A673 (cell line): Measurements from ENCODE around the gene TRIM56. TPM values are rescaled to one million over a fixed set of nuclear protein-coding genes. Genes with fewer than 3 reads are reported as not detected.

Experiments
- BruUV-seq: library from RNA; stranded (reverse); fragments of 400-500 nt; replicated peaks from 2 replicates; lab custom pipeline; 2021; lab: Mats Ljungman, UMichigan
- CTCF ChIA-PET: fragments of 300-600 bp; sonication (Branson Sonifier 250); formaldehyde crosslinking; loops from one replicate; lab custom pipeline; 2022; ENCODE audit warnings: antibody characterized with exemption; lab: Charles Lee
- POLR2A ChIA-PET: fragments of 300-600 bp; sonication (Branson Sonifier 250); formaldehyde crosslinking; loops from one replicate; lab custom pipeline; 2022; ENCODE audit warnings: antibody characterized with exemption; ENCODE audit not compliant: low non-redundant PET; lab: Charles Lee
- DNase-seq: peaks from one replicate; pipeline ENCODE4 v3.0.0-alpha.2; 2015; ENCODE audit warnings: low spot score
- H3K27ac ChIP-seq: fragments of 200-600 bp; sonication (generic); 2 replicates; pipeline ENCODE4 v1.5.1; 2016; ENCODE audit warnings: mixed run types, low read depth, mild to moderate bottlenecking, mixed read lengths, antibody characterized with exemption, low read length; ENCODE audit not compliant: poor library complexity, severe bottlenecking
- H3K27me3 ChIP-seq: fragments of 200-600 bp; sonication (generic); replicated peaks from 2 replicates; pipeline ENCODE4 v1.6.1; 2017; ENCODE audit warnings: mixed run types, low read depth, mild to moderate bottlenecking, mixed read lengths, antibody characterized with exemption, low read length; ENCODE audit not compliant: insufficient read depth, poor library complexity
- H3K36me3 ChIP-seq: fragments of 200-600 bp; sonication (generic); 2 replicates; pipeline ENCODE4 v1.6.1; 2016; ENCODE audit warnings: mixed run types, mild to moderate bottlenecking, mixed read lengths, antibody characterized with exemption, low read length; ENCODE audit not compliant: insufficient read depth, poor library complexity, severe bottlenecking
- H3K4me1 ChIP-seq: fragments of 200-600 bp; sonication (generic); 2 replicates; pipeline ENCODE4 v1.6.1; 2017; ENCODE audit warnings: mixed run types, mild to moderate bottlenecking, mixed read lengths, antibody characterized with exemption, low read length; ENCODE audit not compliant: insufficient read depth, poor library complexity, severe bottlenecking
- H3K4me3 ChIP-seq: fragments of 200-600 bp; sonication (generic); 2 replicates; pipeline ENCODE4 v1.5.1; 2016; ENCODE audit warnings: low read depth, mixed run types, mild to moderate bottlenecking, mixed read lengths, low read length; ENCODE audit not compliant: poor library complexity, severe bottlenecking
- H3K9me3 ChIP-seq: fragments of 200-600 bp; sonication (generic); 2 replicates; pipeline ENCODE4 v1.6.1; 2016; ENCODE audit warnings: mixed run types, low read depth, mild to moderate bottlenecking, mixed read lengths, antibody characterized with exemption, low read length; ENCODE audit not compliant: poor library complexity, severe bottlenecking
- EZH2 ChIP-seq: fragments of 200-600 bp; sonication (generic); IDR thresholded peaks from 2 replicates; pipeline ENCODE4 v1.6.1; 2017; ENCODE audit warnings: borderline replicate concordance, low read depth, mild to moderate bottlenecking, mixed read lengths, antibody characterized with exemption, low read length; ENCODE audit not compliant: poor library complexity, severe bottlenecking
- intact Hi-C: fragments of 100-400 bp; cut with micrococcal nuclease; formaldehyde crosslinking; loops from one replicate; pipeline ENCODE4 v1.10.0; 2022; ENCODE audit not compliant: unreplicated experiment
- total RNA-seq: library from RNA; stranded (reverse); gene quantifications from 2 replicates; pipeline ENCODE4 v1.2.3, GENCODE V29; 2021
- TF ChIP-seq, protein P1 (sequence below): fragments of 300-800, 200-600 bp; sonication (generic); conservative IDR thresholded peaks from 2 replicates; pipeline ENCODE4 v1.5.1; 2017; ENCODE audit warnings: low read depth, mild to moderate bottlenecking, antibody characterized with exemption, low read length, moderate library complexity, mixed read lengths

TRIM56 gene
- total RNA-seq, 1 experiment from 2014 or later = 32.3 TPM

DNA sequence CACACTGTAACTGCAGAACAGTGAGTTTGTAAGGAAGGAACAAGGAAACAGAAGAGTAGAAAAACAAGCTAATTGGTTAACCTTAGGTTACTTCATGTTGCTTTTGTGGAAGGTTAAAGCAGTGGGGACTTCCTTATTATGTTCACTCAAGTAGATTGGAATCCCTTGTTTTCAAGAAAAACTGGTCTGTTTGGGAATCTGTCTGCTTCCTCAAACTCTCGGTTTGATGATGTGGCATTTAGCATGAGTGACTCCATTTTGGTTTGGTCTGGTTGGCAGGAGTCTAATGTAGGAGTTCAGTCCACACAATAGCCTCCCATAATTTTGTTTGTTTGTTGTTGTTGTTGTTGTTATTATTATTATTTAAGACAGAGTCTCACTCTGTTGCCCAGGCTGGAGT lies 3.8 kb upstream of the TRIM56 start:
- Histone ChIP-seq H3K9me3 (no peaks in the 10 kb centered on the region), H3K4me3 (no peak overlapping the region), H3K27me3 (no peaks in the 10 kb centered on the region), H3K36me3 (no peaks in the 10 kb centered on the region), H3K27ac (no peak overlapping the region), H3K4me1 (peaks cover 8% of the 10 kb centered on the region)
- no TSS peak for BruUV-seq
- DNase-seq = no peak
- POLR2A ChIA-PET = interaction anchor here (0.7 to 0.9 kb wide), 2 partner anchors 90 to 254 kb away, joined by 4 to 6 read pairs; no protein-coding TSS in a partner anchor
- TF ChIP-seq EZH2 = no peak
- TF ChIP-seq, protein P1, sequence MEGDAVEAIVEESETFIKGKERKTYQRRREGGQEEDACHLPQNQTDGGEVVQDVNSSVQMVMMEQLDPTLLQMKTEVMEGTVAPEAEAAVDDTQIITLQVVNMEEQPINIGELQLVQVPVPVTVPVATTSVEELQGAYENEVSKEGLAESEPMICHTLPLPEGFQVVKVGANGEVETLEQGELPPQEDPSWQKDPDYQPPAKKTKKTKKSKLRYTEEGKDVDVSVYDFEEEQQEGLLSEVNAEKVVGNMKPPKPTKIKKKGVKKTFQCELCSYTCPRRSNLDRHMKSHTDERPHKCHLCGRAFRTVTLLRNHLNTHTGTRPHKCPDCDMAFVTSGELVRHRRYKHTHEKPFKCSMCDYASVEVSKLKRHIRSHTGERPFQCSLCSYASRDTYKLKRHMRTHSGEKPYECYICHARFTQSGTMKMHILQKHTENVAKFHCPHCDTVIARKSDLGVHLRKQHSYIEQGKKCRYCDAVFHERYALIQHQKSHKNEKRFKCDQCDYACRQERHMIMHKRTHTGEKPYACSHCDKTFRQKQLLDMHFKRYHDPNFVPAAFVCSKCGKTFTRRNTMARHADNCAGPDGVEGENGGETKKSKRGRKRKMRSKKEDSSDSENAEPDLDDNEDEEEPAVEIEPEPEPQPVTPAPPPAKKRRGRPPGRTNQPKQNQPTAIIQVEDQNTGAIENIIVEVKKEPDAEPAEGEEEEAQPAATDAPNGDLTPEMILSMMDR = no peak
- intact Hi-C loops = loop anchor here (10.0 kb wide), 1 partner anchor 53 kb away; no protein-coding TSS in a partner anchor
- CTCF ChIA-PET = interaction anchor here (0.6 kb wide), 1 partner anchor 181 kb away, joined by 3 read pairs; no protein-coding TSS in a partner anchor

DNA sequence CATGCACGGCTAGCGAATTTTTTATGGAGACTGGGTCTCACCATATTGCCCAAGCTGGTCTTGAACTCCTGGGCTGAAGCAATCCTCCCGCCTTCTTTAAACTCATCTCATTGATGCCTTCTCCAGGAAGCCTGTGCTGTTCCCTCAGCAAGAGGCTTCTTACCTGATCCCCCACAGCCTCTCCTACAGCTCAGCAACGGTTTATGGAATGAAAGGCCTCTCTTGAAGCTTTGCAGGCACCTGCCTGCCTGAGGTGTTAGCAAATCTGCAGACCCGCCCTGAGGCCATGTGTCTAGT lies 468 bp upstream of the TRIM56 start:
- peak overlapping the region; percentile 75 for H3K4me3 ChIP-seq
- TF ChIP-seq EZH2 = no peak
- TF ChIP-seq, protein P1 = no peak
- ChIA-PET POLR2A (interaction anchor here (0.5 to 0.6 kb wide), 4 partner anchors 15 to 210 kb away, joined by 4 to 6 read pairs (median 5); partner anchors contain the start of gene SRRT), CTCF (interaction anchor here (0.5 to 1.3 kb wide), 4 partner anchors 12 to 127 kb away, joined by 3 to 11 read pairs (median 6); no protein-coding TSS in a partner anchor)
- no peaks in the 10 kb centered on the region for H3K9me3 ChIP-seq
- peaks cover 11% of the 10 kb centered on the region for H3K4me1 ChIP-seq
- intact Hi-C loops = loop anchor here (10.0 kb wide), 1 partner anchor 50 kb away; no protein-coding TSS in a partner anchor
- H3K36me3 ChIP-seq = peaks cover 17% of the 10 kb centered on the region
- no peak for DNase-seq
- H3K27me3 ChIP-seq = no peaks in the 10 kb centered on the region
- peak overlapping the region; percentile 90 for H3K27ac ChIP-seq
- BruUV-seq = no TSS peak

DNA sequence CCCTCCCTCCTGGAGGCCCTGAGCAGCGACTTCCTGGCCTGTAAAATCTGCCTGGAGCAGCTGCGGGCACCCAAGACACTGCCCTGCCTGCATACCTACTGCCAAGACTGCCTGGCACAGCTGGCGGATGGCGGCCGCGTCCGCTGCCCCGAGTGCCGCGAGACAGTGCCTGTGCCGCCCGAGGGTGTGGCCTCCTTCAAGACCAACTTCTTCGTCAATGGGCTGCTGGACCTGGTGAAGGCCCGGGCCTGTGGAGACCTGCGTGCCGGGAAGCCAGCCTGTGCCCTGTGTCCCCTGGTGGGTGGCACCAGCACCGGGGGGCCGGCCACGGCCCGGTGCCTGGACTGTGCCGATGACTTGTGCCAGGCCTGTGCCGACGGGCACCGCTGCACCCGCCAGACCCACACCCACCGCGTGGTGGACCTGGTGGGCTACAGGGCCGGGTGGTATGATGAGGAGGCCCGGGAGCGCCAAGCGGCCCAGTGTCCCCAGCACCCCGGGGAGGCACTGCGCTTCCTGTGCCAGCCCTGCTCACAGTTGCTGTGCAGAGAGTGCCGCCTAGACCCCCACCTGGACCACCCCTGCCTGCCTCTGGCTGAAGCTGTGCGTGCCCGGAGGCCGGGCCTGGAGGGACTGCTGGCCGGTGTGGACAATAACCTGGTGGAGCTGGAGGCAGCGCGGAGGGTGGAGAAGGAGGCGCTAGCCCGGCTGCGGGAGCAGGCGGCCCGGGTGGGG lies 2.2 kb downstream of the TRIM56 start:
- Histone ChIP-seq H3K4me1 (peaks cover 11% of the 10 kb centered on the region), H3K27ac (no peak overlapping the region), H3K36me3 (peaks cover 17% of the 10 kb centered on the region), H3K27me3 (no peaks in the 10 kb centered on the region), H3K4me3 (no peak overlapping the region), H3K9me3 (no peaks in the 10 kb centered on the region)
- intact Hi-C loops = loop anchor here (10.0 kb wide), 1 partner anchor 47 kb away; no protein-coding TSS in a partner anchor
- POLR2A ChIA-PET = no interaction called here
- CTCF ChIA-PET = no interaction called here
- no peak for TF ChIP-seq EZH2
- DNase-seq = no peak
- no TSS peak for BruUV-seq
